GM18861 (cell line): Measurements from ENCODE around the gene GSE1.

Source experiments
- ATAC-seq: cut with Tn5 transposase; IDR thresholded peaks from one replicate; pipeline ENCODE4 v1.9.1; 2021; ENCODE audit not compliant: unreplicated experiment

GSE1 gene

GRCh38 chr16:85696781-85697180, 83.7 kb downstream of the GSE1 start:
- ATAC-seq, result no peak

DNA sequence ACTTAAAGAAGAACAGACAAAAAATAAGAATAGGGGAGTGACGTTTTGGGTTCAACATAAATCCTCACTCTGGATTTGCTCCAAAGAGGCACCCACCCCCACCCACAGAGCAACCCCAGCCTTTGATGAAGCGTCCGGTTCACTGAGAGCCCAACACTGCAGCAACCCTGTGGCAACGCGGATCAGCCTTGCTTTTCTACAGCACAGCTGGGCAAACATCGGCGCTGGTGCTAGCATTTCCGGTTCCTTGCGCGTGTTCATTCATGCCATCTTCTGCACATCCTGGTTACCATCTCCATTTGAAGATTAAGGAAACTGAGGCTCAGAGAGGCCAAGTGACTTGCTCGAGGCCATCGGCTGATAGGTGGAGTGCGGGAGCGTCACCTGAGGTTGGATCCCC, 84.3 kb downstream of the GSE1 start:
- no peak for ATAC-seq

DNA sequence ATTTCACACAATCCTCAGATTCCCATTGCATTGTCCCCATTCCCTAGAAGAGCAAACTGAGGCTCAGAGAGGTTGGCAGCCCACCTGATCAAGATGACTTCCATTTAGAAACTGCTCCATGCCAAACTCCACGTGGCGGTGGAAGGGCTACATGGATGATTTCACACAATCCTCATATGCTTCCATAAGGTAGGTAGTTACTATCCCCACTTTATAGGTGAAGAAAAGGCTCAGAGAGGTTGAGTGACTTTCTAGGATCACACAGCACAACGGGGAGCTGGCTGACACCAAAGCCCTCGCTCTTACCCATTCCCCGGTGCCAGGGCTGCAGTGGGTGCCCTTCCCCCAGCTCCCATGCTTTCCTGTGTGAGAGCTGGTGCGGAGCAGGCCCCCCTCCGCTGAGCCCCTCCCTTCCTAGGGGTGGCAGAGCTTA, 85.4 kb downstream of the GSE1 start:
- no peak for ATAC-seq

GRCh38 chr16:85698935-85699558, 85.9 kb downstream of the GSE1 start:
- no peak for ATAC-seq

GRCh38 chr16:85699628-85700027, 86.5 kb downstream of the GSE1 start:
- no peak for ATAC-seq

GRCh38 chr16:85704011-85704410, 90.9 kb downstream of the GSE1 start:
- ATAC-seq, result no peak

DNA sequence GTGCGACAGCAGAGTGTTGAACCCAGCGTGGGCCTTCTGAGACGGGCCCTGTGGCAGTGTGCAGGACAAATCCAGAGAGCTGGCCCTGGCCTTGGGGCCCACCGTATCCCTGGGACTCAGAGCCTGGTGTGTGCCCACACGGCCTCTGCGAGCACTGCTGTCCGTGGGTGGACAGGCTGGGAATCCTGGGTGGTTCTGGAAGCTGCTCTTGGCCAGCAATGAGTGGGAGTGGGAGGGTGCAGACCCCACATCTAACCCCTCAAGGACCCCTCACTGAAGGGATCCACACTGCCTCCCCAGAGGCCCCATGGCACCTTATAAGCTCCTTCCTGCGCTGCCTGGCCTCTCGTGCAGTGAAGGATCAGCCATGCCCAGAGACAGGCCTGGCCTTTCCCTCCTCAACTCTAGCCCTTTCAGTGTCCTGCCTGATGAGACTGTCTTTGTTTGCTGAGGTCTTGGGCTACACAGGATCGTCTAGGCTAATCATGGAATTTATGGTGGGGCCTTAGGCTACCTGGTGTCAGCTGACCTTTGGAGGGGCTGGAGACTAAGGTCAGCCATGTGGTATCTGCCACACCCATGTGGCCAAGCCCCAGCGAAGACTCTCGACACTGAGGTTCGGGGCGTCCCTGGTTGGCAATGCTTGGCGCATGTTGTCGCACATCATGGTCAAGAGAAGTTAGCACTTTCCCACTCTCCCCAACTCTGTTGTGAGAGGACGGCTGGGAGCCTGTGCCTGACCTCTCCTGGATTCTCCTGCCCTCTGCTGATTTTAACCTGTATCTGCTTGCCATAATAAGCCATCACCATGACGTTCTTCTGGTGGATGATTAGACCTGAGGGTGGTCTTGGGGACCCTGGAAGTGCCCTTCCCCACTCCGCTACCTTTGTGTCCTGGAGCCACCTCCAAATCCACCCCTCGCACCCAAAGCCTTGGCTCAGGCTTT, 92.1 kb downstream of the GSE1 start:
- no peak for ATAC-seq

DNA sequence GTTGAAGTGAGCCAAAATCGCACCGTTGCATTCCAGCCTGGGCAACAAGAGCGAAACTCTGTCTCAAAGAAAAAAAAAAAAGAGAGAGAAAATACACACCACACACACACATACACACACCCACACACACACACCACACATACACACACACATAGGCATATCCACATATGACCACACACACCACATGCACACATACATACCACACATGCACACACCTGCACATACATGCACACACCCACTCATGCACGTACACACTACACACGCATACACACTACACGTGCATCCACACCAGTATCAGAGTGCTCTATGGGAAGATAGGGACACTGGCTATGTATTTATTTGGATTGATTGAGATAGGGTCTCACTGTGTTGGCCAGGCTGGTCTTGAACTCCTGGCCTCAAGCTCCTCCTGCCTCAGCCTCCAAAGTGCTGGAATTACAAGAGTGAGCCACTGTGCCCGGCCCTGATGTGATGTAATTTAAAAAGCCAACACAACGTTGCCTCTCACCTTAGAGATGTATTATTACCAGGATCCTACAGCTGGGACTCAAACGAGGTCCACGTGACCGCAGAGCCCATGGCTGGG, 93.4 kb downstream of the GSE1 start:
- no peak for ATAC-seq

- no peak for ATAC-seq
These were observed 94.5 kb downstream of the GSE1 start for GRCh38 chr16:85707528-85708095.

GRCh38 chr16:85708338-85708737, 95.2 kb downstream of the GSE1 start:
- ATAC-seq, result no peak

DNA sequence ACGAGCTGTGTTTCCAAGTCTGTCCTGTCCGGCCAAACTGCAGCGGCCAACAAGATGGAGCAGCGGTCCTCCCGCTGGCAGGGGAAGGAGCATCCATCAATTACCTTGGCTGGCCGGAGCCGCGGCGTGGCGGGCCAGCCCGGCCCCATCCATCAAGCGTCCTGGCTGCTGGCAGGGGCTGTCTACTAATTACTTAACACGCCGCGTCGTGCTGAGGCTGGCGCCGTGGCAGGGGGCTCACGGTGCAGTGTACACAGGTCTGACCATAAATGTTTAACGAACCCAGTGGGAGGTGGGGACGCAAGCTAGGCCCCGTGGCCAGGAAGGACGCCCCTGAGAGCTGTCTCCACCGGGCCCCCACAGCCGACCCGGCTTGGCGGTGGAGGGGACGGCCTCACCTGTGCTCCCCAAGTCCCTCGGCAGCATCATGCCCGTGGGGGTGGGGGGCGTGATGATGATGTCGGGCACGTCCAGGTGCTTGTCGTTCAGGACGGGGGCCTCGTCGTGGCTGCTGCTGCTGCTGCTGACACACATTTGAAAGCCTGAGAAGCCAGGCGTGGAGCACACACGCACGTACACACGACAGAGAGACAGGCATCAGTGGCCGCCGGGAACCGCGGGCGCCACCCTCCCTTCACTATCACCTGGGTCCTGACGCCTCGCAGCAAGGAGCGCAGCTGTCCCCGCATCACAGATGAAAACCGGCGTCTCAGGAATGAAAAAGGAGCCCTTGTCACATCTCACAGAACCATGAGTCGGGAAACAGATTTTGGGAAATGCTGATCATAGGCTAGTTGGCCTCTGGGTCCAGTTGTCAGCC, 96.9 kb downstream of the GSE1 start:
- no peak for ATAC-seq

DNA sequence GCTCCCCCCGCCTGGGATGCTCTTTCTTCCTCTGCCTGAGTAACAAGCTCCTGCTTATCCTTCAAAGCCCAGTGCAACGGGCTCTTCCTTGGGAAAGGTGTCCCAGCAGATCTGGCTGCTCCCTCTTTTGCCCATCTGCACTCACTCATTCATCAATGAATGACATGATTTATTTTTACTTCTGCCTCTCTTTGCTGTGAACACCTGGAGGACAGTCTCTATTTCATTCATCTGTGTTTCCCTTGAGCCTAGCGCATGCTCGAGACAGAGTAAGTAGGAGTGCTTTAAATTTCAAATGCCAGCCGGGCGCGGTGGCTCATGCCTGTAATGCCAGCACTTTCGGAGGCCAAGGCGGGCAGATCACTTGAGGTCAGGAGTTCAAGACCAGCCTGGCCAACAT, 97.6 kb downstream of the GSE1 start:
- ATAC-seq, result no peak

DNA sequence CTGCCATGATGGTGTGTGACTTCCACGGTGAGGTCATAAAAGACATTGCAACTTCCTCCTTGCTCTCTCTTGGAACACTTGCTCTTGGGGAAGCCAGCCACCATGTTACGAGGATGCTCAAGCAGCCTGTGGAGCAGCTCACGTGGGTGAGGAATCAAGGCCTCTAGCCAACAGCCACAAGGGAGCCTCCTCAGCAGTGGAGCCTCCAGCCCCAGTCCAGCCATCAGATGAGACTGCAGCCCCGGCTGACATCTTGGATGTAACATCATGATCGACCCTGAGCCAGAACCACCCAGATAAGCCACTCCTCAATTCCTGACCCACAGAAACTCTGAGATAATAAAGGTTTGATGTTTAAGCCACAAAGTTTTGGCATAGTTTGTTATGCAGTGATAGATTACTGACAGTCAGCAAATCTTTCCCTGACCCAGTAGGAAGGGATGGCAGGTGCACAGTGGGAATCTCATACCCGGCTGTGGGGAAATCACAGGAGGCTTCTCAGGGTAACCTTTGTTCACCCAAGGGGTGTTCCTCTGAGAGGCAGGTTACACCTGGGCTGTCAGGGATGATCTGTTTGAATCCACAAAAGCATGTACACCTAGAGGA, 99.0 kb downstream of the GSE1 start:
- no peak for ATAC-seq

- no peak for ATAC-seq
These were observed 99.7 kb downstream of the GSE1 start for GRCh38 chr16:85712801-85713200.

GRCh38 chr16:85715169-85716021, 102.3 kb downstream of the GSE1 start:
- ATAC-seq, result no peak

- no peak for ATAC-seq
These were observed 103.0 kb downstream of the GSE1 start for GRCh38 chr16:85716022-85716679.

GRCh38 chr16:85716680-85717038, 103.5 kb downstream of the GSE1 start:
- no peak for ATAC-seq

DNA sequence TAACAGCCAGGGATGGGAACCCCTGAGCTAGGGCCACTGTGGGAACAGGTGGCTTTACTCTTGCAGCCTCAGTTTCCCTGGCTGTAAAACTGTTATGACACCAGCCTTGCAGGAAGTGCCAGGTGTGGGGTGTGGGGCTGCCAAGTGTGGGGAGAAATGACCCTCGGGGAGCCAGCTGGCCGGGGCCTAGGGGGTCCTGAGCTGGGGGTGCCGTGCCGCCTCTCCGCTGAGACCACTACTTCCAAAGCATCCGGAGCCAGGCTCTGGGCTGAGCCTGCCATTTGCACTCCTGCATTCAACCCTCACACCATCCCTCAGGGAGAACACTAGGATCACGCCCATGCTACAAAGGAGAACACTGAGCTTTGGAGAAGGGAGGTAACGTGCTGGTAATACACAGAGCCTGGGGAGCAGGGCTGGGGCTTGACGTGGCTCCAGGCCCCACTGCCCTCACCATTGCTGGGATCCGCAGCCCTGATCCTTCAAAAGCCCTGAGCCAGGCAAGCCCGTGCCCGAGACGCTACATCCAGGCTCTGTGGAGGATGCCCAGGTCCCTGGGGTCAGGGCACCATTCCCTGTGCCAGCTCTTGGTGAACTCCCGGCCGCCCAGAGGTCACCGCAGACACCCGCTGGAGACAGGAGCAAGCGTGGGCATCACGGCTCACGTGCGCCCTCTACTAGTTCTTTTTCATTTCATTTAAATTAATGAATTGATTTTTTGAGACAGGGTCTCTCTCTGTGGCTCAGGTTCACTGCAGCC, 104.5 kb downstream of the GSE1 start:
- ATAC-seq, result no peak
